GM19438 (cell line): ENCODE results near the gene YWHAE.
"Not testable (repeated sequence)": the region's sequence is repeated elsewhere in the genome, so short reads cannot be mapped to it uniquely, and the experiment has no call there.

Experiments
- ATAC-seq: cut with Tn5 transposase; IDR thresholded peaks from one replicate; pipeline ENCODE4 v1.9.1; 2021; ENCODE audit warnings: low read depth; ENCODE audit not compliant: unreplicated experiment

YWHAE gene

GRCh38 chr17:1413281-1413791 is 13.3 kb upstream of the YWHAE start:
- ATAC-seq: no peak

- no peak for ATAC-seq
These were observed 12.4 kb upstream of the YWHAE start for GRCh38 chr17:1412185-1413110.

GRCh38 chr17:1402262-1402586 is 2.2 kb upstream of the YWHAE start:
- ATAC-seq: no peak

DNA sequence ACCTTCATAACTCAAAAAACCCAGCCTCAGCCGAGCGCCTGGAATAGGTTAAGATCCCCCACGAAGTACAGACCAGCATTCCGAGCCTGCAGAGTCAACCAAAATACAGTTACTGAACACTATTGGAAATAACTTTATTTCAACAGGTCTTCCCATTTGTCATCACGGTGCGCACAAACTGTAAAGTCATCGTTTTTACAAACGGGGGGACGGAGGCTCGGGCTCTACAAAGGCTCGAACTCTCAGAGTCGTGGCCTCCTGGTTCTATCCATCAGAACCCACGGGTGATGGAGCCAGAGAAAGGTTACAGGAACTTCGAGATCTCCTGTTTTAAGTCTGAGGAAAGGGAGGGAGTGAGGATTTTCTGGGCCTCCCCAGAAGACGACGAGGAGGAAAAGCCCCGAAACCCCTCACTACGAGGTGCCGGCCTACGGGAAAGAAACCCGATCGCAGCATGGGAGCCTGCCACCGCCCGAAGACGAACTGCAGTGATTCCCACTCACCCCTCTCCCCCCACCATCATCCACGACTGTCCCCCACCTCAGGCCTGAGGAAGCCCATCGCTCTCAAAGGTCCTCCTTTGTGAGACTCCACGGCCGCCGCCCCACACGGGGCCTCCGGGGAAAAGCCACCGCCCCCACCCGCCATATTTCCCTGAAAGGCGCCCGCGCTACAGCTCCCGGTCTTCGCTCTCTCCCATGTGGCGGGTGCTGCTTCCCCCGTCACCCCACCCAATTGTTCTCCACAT is 917 bp downstream of the YWHAE start:
- no peak for ATAC-seq

DNA sequence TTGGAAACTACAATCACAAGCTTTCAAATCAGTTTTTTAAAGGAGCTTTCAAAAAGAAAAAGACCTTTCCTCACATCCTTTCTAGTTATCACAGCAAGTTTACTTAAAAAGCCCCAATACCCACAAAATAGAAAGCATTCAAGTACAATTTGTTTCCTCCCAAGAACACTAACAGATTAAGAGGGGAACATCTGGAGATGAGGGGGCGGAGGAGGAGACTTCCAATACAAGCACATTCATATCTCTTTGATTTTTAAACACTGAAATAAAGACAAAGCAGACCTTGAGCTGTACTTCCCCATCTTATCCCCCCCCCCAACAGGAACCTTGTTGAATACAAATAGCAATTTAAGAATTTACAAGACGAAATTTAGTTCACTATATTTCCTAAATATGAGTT is 2.0 kb downstream of the YWHAE start:
- no peak for ATAC-seq

- not testable (repeated sequence) for ATAC-seq
These were observed 4.0 kb downstream of the YWHAE start for GRCh38 chr17:1395876-1396665.

- ATAC-seq: no peak
These were observed 8.4 kb downstream of the YWHAE start for GRCh38 chr17:1391577-1391976.

- ATAC-seq: no peak
These were observed 9.3 kb downstream of the YWHAE start for GRCh38 chr17:1390432-1391367.

GRCh38 chr17:1387490-1388227 is 12.4 kb downstream of the YWHAE start:
- ATAC-seq: not testable (repeated sequence)

DNA sequence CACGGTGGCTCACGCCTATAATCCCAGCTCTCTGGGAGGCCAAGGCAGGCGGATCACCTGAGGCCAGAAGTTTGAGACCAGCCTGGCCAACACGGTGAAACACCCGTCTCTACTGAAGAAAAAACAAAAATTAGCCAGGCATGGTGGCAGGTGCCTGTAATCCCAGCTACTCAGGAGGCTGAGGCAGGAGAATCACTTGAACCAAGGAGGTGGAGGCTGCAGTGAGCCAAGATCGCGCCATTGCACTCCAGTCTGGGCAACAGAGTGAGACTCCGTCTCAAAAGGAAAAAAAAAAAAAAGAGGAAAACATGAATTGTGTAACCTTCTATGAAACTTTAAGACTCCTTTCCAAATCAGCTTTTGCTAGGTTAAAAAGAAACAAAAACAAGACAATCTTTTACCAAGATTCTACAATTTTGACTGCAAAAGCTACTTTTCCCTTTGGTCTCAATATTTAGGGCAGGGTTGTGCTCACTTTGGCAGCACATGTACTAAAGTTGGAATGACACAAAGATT is 13.3 kb downstream of the YWHAE start:
- ATAC-seq: not testable (repeated sequence)

- ATAC-seq: no peak
These were observed 13.8 kb downstream of the YWHAE start for GRCh38 chr17:1386265-1386664.

DNA sequence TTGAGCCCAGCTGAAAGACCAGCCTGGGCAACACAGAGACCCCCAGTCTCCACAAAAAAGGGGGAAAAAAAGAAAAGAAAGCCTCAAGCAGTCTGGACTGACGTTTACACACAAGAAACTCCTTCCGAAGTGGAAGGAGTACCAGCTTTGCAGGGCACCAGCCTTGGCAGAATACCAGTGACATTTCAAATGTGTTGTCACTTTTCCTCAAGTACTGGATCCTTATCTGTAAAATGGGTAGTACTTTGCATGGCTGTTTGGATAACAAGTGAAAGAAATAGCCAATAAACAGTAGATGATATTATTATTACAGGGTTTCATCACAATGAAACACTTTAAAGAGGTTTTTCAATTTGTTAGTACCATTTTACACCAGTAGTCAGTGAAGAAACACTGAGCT is 14.2 kb downstream of the YWHAE start:
- no peak for ATAC-seq

DNA sequence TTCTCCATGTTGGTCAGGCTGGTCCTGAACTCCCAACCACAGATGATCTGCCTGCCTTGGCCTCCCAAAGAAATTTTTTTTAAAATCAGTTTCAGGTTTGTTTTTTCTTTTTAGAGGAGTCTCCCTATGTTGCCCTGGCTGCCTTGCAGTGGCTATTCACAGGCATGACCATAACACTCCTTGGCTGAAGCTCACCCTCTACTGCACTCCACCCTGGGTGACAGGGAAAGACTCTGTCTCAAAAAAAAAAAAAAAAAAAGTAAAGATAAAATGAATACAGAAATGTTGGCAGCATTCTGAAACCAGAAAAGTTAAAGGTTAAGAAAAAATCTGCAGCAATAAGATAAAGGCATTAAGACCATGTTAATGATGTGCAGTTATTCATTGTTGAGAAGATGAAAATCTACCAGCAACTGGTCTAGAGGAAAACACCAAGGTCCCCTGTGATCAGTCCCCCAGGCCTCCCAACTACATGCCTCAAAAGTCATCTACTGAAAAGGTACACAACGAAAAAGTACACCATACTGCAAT is 15.1 kb downstream of the YWHAE start:
- no peak for ATAC-seq

GRCh38 chr17:1379930-1380313 is 20.1 kb downstream of the YWHAE start:
- no peak for ATAC-seq

DNA sequence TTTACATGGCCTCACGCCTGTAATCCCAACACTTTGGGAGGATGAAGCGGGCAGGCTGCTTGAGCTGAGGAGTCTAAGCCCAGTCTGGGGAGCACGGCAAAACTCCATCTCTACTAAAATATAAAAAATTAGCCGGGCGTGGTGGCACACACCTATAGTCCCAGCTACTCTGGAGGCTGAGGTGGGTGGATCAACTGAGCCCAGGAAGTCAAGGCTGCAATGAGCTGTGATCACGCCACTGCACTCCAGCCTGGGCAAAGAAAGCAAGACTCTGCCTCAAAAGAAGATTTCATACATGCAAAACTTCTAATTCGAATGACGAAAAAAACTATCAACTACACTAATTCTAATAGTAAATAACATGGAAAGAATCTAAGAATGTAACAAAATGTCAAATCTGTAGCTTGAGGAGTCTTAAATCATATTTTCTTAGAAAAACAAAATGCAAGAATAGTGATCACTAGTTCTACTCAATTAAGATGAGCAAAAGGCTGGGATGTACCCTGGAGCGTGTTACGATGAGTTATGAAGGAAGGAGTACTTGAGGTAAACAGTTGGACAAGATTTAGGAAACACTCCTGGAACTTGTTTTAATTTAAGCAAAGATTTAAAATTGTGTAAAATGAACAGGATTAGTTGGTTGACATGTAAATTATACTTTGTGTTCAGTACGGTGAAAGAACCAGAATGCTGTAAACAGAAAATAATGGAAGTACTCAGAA is 20.7 kb downstream of the YWHAE start:
- ATAC-seq: no peak

DNA sequence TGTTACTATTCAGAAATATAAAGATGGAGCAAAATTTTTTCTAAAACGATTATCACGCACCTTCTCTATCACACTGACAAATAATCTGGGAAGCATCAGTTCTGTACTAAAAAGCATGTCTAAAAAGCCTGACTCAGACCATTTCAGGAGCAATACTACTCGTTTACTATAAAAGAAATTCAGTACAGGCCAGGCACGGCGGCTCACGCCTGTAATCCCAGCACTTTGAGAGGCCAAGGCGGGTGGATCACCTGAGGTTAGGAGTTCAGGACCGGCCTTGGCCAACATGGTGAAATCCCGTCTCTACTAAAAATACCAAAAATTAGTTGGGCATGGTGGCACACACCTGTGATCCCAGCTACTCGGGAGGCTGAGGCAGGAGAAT is 21.6 kb downstream of the YWHAE start:
- ATAC-seq: not testable (repeated sequence)

GRCh38 chr17:1377334-1377733 is 22.7 kb downstream of the YWHAE start:
- ATAC-seq: no peak

DNA sequence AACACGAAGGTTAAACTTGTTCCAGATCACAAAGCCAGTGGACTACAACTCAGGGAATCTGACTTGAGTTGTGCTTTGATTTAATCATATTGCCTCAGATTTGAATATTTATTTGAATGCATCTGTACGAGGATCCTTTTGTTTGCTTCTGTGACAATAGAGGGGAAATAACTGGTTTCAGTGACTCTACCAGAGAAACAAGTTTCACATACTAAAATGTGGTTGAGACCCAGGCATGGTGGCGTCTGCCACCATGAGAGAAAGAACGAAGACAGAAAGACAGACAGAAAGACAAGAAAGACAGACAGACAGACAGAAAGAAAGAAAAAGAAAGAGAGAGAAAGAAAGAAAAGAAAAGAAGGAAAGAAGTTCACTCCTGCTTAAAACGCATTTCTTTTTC is 24.0 kb downstream of the YWHAE start:
- no peak for ATAC-seq
